ENCODE results near the gene APBB2. TPM values are rescaled to one million over a fixed set of nuclear protein-coding genes. Genes with fewer than 3 reads are reported as not detected.

The APBB2 gene
- total and polyA plus RNA-seq, 4 donors = 4.8 to 31.5 (median 11.2) TPM

- TF ChIP-seq MAX (IDR thresholded peaks at IDR 0.05) (no peak), FOXA1 (IDR thresholded peaks at IDR 0.05) (no peak)
Measured at GRCh38 chr4:41160856-41161255, 53.5 kb downstream of the APBB2 start (continued).

DNA sequence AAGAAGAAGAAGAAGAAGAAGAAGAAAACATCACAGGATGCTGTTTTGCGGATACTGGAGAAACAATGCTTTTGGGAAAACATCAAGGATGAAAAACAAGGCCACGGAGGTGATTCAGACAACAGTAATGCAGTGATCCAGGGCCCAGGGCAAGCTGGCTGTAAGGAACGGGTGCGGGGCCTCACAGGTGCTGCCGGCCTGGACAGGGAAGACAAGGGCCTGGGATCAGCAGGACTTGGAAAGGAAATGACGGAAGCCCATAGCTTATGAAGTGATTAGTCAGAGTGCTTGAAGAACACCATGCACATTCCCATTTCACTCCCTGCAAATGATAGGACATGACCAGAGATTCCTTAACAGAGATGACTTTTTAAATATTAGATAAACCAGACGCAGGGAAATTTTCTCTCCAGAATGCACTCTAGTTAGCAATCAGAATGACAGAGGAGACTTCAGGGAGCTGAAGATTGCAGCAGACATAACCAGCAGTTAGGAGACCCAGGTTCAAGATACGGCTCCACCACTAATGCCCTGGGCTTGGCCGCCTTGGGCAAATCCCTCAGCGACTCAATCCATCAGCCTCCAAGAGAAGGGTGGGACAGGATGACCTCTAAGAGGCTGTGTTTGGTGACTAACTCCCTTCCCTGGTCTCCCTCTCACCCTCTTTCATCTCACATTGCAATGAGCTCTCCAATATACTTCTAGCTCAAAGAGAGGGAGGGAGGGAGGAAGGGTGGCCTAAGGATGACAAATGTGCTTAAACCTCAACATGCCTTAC lies 54.1 kb downstream of the APBB2 start:
- Histone ChIP-seq H3K4me1 (ENCODE audit: control insufficient read depth in 4 of 4, insufficient read depth in 4 of 4, low read length in 3 of 4) (peaks cover 0 to 10% (median 5%) of the 10 kb centered on the region in 4 donors), H3K36me3 (ENCODE audit: control insufficient read depth in 4 of 4, insufficient read depth in 3 of 4, low read depth in 1 of 4, low read length in 3 of 4) (no peaks in the 10 kb centered on the region), H3K27ac (ENCODE audit: low read depth in 1 of 2, low read length in 2 of 2) (no peak overlapping the region), H3K4me3 (ENCODE audit: low read depth in 1 of 3, low read length in 3 of 3) (no peak overlapping the region), H3K27me3 (ENCODE audit: control insufficient read depth in 4 of 4, insufficient read depth in 4 of 4, low read length in 3 of 4) (no peaks in the 10 kb centered on the region), H3K9ac (ENCODE audit: low read depth in 1 of 2, low read length in 2 of 2) (no peak overlapping the region), H3K9me3 (ENCODE audit: control insufficient read depth in 4 of 4, low read length in 3 of 4) (no peaks in the 10 kb centered on the region)
- WGBS = 85% methylated on average over 10 of the region's 10 CpGs
- TF ChIP-seq EGR1 (IDR thresholded peaks at IDR 0.05; ENCODE audit: low read depth in 2 of 2) = no peak
- no peak for TF ChIP-seq ATF3 (IDR thresholded peaks at IDR 0.05)
- no peak for TF ChIP-seq ZBTB33 (IDR thresholded peaks at IDR 0.05)
- TF ChIP-seq, protein P1, sequence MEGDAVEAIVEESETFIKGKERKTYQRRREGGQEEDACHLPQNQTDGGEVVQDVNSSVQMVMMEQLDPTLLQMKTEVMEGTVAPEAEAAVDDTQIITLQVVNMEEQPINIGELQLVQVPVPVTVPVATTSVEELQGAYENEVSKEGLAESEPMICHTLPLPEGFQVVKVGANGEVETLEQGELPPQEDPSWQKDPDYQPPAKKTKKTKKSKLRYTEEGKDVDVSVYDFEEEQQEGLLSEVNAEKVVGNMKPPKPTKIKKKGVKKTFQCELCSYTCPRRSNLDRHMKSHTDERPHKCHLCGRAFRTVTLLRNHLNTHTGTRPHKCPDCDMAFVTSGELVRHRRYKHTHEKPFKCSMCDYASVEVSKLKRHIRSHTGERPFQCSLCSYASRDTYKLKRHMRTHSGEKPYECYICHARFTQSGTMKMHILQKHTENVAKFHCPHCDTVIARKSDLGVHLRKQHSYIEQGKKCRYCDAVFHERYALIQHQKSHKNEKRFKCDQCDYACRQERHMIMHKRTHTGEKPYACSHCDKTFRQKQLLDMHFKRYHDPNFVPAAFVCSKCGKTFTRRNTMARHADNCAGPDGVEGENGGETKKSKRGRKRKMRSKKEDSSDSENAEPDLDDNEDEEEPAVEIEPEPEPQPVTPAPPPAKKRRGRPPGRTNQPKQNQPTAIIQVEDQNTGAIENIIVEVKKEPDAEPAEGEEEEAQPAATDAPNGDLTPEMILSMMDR (IDR thresholded peaks at IDR 0.05; ENCODE audit: low read depth, low read length, missing input control) = no peak
- no peak for TF ChIP-seq REST (IDR thresholded peaks at IDR 0.05)
- no peak for TF ChIP-seq HNF4G (IDR thresholded peaks at IDR 0.05)
- no peak for TF ChIP-seq RAD21 (IDR thresholded peaks at IDR 0.05)
- TF ChIP-seq TAF1 (conservative IDR thresholded peaks at IDR 0.05) = no peak
- no peak for TF ChIP-seq YY1 (IDR thresholded peaks at IDR 0.05)
- no peak for TF ChIP-seq FOXA1 (IDR thresholded peaks at IDR 0.05)
- TF ChIP-seq FOXA2 (IDR thresholded peaks at IDR 0.05) = no peak
- TF ChIP-seq MAX (IDR thresholded peaks at IDR 0.05) = no peak
- DNase-seq (ENCODE audit: low spot score) = no peak

Measured in liver (tissue), 9 donors.